ENCODE data around the gene RAB30.
"Not testable (repeated sequence)": the region's sequence is repeated elsewhere in the genome, so short reads cannot be mapped to it uniquely, and the experiment has no call there.

The RAB30 gene

DNA sequence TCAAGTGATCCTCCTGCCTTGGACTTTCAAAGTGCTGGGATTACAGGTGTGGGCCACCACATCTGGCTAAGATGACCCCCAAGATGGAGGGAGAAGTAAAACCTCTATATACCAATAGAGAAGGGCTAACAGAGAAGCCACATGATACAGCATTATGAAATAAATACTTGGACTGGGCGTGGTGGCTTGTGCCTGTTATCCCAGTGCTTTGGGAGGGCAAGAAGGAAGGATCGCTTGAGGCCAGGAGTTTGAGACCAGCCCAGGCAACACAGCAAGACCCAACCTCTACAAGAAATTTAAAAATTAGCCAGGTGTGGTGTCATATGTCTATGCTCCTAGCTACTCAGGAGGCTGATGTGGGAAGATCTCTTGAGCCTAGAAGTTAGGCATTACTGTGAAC is 61.7 kb downstream of the RAB30 start:
- no peak for DNase-seq (ENCODE audit: low read depth)

DNA sequence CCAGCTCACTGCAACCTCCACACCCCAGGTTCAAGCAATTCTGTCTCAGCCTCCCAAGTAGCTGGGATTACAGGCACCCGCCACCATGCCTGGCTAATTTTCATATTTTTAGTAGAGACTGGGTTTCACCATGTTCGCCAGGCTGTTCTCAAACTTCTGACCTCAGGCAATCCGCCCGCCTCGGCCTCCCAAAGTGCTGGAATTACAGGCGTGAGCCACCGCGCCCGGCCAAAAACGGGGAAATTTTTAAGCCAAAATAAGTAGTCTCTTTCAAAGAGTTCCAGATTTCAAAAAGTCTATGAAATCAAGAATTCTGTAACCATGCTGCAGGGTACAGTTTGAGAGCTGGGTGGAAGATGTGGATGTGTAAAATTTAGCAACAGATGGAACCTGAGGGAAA is 62.6 kb downstream of the RAB30 start:
- DNase-seq (ENCODE audit: low read depth), result not testable (repeated sequence)

DNA sequence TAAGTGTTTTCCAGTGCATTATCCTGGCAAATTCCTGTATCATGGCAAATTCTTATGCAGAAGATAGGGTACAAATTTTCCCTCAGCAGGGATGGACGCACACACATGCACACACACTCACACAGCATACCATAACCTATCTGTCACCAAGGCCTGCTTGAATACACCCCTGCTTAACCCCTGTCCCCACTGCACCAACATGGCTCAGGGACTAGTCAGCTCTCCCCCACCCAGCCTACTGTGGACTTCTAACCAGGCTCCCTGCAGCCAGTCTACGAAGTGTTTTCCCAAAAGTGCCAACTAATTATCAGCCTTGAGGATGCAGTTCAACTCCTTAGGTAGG is 63.1 kb downstream of the RAB30 start:
- peak; percentile 59 for DNase-seq (ENCODE audit: low read depth)

DNA sequence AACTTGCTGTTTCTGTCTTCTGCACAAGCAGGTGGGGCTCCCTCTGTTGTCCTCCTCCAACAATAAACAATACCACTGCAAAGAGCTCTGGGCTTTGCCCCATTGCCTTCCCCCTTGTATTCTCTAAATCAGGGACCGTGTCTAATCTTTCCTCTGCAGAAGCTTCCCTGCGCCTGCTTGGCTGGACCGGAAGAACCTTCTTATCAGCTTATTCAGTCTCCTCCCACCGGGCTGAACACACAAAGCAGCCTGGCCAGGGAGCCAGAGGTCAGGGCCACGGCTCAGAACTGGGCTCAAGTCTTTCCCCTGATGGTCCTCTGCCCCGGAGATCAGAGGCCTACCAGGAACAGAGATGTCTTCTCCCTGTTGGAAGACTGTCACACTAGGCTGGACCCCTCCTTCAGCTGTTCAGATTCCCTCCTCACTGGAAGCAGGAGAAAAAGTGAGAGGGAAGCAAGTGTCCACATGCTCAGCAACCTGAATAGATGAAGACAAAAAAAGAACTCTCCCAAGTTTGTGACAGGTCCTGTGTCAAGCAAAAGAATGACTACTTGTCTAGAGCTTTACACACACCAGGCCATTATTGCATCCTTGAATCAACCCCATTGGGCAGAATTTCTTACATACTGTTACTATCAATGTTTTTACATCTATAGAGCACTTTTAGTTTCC is 63.7 kb downstream of the RAB30 start:
- DNase-seq (ENCODE audit: low read depth), result no peak

DNA sequence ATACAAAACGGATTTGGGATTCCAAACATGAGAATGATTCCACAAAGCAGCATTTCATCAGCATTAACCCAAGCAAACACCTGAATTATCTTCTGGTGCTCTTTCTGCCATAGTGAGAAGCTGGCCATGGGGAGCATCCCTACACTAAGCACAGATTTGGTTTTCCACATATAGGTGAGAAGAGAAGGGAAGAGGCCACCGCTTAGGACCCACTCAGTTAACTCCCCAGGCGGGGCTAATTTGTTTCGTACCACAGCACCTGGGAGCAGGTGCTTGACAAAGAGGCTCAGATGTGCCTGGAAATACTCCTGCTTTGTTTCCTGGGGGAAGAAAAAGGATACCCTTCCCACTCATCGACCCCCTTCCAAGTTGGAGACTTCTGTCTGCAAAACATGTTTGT is 64.2 kb downstream of the RAB30 start:
- DNase-seq (ENCODE audit: low read depth), result no peak

DNA sequence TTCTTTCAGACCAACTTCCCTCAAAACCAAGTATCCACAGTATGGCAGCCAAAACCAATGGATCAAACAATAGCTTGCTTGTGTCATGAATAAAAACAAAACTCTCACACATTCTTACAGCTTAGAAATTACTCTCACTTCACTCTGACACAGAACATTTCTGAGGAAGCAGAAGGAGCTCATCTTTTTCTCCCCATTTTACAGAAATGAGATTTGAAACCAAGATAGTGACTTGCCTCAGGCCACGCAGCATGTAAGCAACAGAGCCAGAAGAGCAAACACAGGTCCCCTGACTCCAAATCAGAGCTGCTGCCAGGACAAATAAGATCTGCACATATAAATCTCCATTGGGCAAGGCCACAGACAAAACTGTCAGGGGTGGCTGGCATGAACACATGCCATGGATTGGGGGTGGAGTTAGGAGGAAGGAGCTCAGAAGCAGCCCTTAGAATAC is 64.8 kb downstream of the RAB30 start:
- DNase-seq (ENCODE audit: low read depth), result no peak

DNA sequence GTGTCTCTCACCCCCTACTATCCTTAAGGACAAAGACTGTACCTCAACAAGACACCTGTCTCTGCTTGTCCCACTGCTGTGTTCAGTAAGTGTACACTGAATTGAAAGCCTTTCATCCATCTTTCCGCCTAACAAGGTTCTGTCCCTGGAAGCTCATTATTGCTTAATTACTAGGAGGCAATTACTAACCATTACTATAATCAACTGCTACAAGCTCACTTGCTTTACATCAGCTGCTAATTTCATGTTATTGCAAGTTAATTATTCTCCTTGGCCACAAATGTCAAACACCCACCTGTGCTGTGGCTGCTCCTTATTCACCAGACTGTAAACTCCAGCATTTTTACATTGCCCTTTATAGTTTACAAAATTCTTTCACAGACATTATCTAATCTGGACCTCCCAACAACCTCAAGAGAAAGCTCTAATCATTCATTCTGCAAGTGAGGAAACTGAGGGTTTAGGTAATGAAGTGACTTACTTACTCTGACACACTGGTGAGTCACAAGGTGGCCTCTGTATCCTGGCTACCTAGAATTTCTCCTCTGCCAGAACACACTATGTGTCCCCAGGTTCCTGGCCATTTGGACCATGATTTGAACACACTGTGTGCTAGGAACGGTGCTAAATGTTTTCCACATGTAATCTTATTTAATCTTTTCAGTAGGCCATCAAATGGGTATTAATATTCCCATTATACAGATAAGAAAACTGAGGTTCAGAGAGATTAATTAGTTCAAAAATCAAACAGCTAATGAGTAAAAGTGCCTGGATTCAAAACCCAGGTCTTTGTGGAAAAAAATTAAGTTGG is 66.7 kb downstream of the RAB30 start:
- no peak for DNase-seq (ENCODE audit: low read depth)

DNA sequence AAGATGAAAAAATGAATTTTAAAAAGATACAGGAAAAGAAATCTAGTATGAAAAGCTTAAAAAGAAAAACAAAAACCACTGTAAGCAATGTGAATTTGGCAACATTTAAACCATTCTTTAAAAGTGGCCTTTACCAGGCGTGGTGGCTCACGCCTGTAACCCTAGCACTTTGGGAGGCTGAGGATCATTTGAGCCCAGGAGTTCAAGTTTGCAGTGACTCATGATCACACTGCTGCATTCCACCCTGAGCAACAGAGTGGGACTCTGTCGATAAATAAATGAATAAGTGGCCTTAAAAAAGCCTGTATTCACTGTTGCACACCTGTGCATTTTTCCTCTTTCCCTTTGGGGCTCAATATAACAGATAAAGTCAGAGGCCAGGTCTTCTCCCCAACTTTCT is 69.2 kb downstream of the RAB30 start:
- no peak for DNase-seq (ENCODE audit: low read depth)

DNA sequence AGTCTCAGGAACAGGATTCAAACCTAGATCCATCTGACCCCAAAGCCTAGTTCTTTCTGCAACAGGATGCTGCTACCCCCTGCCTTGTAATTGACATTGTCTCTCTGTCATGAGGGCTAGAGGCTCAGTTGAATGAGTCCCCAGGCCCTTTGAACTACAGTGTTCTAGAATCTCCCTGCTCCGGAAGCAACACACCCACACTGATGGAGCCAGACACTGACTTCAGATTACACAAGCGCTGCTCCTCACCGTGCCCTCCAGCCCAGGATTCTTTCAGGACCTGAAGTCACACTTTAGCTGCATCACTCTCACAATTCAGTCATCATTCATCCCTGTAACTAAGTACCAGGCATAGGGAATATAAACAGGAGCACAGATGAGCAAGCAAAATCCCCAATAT is 69.6 kb downstream of the RAB30 start:
- DNase-seq (ENCODE audit: low read depth), result no peak

DNA sequence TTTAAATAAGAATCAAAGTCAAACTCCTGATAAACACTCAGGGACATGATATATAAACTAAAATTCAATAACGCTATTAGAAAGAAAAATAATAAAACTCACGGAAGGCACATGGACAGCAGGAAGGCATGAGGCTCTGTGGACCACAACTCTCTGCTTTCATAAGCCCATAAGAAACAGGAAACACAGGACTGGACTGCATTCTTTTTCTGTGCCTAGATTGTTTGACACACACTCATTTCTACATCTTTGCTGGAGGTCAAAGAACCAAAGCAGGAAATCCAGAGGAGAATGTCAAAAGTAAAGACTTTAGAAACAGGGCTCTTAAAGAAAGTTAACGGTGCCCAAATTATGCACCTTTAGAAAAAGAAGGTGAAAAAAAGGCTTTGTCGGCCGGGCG is 71.3 kb downstream of the RAB30 start:
- DNase-seq (ENCODE audit: low read depth), result no peak

DNA sequence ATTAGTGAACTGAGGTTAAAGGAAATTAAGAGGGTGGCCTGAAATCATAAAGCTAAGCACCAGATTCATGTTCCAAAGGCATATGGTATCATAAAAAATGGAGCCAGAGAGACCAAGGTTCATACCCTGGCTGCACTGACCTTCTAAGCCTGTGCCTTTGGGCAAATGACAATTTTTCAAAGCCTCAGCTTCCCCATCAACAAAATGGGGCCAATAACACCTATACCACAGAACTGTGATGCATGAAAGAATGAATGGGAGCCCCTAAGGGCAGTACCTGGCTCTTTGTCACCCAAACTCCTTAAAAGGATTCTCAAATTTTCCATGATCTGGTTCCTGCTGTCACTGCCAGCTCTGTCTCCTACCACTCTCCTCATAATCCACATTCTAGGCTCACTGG is 72.5 kb downstream of the RAB30 start:
- no peak for DNase-seq (ENCODE audit: low read depth)

DNA sequence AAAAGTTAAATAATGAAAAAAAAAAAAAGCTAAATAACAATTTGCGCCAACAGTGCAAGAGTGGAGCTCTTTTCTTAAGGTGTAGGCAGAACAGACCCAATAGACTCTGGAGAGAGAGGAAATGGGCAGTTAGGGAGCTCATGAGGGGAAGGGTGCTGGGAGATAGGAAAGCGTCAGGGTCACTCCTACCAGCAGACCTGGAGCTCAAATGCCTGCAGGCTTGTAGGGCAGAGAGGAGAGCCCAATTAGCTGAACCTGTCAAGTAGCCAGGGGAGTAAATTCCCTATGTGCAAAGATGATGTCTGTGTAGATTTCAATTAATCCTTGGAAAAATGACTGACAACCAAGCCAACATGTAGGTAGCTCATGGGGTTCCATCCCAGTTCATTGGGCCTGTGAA is 73.0 kb downstream of the RAB30 start:
- DNase-seq (ENCODE audit: low read depth), result no peak

DNA sequence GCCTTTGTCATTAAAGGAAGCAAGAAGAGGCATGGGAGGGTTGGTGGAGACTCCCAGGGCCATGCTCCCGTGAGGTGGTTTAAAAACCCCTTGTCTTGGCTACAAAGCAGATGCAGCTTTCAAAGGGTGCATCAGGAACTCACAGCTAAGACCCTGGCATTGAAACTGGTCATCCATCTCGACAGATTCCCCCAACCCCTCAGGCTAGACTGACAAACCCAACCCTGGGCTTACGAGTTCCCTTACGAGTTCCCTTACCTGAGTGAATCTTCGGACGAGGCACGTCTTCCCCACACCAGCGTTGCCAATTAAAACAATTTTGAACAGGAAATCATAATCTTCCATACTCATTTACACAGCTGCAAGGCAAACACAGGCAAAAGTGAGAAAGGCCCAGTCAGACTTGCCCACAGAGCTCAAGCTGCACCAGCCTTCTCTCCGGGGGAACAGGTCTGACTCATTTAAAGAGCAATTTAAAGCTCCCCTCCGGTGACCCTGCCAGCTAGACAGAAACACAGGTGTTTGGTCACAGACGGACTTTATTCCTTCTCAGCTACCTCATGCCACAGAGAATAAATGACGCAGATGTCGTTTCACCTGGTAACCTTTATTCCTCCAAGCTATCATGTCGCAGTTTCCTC is 74.6 kb downstream of the RAB30 start:
- DNase-seq (ENCODE audit: low read depth), result no peak

DNA sequence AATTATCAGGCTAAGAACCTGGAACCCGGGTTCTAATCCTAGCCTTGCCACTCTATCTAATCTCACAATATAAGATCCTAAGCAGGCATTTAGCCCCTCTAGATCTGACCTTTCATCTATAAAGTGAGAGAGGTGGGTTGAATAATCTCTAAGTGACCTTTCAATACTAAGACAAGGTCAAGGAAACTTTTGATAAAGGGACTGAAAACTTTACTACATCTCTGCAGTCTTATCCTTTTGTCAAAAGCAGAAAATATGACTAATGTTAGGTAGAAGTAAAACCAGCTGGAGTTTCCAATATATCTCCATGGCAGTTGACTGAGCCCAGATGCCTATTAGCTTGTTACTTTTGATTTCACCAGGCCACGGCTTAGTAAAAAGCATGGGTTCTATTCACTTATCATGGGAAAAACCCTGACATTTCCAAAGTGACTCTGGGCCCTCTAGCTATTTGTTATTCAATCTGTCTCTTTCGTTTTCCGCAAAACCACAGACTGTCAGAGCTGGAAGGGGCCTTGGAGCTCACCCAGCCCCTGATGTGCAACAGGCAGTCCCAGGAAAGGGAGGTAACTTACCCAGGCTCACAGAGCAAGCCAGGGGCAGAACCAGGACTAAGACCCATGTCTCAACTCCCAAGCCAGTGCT is 75.8 kb downstream of the RAB30 start:
- no peak for DNase-seq (ENCODE audit: low read depth)

DNA sequence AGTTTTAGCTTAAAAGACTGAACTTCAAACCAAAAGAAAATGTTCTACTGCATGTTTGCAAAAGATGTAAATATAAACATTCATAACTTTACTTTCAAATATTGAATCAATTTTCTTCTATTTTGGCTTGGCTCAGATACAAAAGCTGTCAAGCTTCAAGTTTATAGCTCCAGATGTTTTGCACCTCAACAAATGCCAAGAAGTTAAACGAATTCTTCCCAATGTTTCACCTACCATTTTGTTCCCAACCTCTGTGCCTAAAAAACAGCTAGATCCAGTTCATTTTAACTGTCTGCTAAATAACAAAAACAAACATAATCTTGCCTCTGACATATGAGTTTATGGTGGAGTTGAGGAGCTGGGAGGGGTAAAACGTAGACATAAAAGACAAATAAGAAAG is 76.5 kb downstream of the RAB30 start:
- no peak for DNase-seq (ENCODE audit: low read depth)

DNA sequence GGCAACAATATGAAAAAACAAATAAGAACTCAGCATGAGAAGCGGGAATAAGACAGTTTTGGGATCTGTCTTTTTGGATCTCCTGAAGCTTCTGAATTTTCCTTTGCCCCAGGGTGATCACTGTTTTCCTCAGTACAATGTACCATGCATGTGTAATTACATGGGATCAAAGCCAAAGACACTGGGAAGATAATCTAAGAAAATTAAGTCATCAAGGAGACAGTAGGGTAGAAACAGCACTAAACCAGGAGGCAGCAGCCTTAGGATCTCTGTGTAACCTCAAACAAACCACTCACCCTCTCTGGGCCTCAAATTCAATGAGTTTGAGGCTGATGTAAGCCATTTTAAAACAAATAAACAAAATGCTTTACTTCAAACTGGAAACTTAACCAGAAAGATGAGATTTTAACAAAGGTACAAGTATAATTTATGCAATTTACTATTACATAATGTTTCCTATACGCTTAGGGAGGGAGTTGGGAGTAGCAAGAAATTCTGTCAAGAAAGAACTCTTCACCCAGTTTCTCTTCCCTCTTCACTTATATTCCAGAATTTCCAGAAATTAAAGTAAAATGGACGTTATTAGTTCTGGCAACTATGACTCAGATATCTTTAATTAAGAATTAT is 77.0 kb downstream of the RAB30 start:
- DNase-seq (ENCODE audit: low read depth), result no peak

DNA sequence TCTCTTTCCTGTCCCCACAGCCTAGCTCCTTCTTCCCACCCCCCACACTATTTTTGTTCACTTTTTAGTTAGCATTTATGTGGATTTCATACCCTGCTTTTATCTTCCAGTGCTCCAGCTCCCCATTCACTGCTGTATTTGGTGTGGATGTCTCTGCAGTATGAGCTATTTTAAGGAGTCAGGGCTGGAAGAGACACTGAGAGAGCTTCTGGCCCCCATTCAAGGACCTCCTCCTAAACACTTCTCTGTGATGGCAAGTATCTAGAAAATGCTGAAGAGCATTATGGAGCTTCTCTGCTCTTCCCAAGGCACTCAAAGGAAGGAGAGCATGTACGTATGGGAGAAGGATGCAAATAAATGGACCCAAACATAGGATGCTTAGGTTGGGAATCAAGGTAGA is 79.5 kb downstream of the RAB30 start:
- no peak for DNase-seq (ENCODE audit: low read depth)

DNA sequence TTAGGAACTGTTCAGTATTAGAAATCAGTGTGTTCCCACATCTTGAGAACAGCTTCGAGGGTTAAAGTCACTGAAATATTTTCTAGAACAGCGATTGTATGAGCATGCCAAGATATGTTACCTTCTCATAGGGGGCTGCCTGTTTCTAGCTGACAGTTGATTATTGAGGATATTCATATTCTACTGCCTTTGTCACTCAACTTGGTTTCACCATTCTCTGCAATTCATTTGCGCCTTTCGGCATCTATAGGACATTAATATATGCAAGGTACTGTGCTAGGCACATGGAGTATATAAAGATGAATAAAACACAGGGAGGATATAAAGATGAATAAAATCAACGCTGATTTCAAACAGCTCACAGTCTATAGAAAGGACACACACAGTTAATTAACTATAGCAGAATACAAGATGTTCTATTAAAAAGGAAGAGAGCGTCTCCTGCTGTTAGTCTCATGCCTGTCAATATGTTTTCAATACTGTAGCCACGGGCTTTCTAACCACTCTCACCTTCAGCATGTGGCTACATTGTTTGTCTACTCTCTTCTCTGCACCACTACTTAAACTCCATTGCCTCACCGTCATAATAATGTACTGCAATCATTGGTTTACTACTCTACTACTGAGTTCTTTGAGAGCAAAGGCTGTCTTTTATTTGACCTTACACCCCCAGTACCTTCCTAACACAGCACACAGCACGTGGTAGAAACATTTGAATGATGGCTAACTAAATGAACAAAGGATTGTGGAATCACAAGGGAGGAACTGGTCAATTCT is 81.9 kb downstream of the RAB30 start:
- no peak for DNase-seq (ENCODE audit: low read depth)

DNA sequence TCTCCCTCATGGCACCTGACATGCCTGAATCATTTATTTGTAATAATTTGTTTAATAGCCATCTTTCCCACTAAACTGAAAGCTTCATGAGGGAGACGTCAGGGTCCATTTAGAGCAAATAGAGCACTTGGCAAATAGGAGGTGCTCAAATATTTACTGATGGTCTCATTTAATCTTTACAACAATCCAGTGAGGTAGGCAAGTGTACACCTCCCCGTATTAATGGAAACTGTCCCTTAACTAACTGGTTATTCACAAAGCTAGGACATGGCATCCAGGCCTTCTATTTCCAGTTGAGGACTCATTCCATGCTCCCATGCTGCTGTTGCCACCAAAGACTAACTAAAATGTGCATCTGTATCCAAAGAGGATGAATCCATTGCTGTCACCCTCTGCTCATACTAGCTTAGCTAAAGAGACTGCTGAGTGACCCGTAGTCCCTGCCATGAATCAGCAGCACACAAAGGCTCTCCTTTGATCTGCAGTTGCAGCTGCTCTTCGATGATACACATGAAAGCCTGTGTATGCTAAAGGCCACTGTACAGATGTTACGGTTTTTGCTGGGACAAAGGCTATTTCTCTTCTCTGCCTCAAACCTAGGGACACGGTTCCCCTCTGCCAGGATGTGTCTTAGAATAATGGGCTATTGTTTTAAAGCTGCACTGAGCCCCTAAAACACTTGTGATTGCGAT is 82.6 kb downstream of the RAB30 start:
- DNase-seq (ENCODE audit: low read depth), result no peak

DNA sequence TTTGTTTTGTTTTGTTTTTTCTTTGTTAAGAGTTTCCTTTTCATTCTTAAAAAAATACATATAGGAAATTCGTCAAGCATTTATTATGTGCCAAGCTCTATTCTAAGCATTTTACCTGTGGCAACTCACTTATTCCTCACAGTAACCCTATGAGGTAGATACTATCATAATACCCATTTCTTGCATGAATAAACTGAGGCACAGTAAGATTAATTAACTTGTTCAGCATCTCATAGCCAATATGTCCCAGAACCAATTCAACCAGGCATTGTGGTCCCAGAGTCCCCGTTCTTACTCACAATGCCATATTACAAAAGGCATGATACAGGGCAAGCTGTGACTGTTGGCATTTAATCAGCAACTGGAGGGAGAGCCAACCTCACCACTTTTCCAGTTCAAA is 83.7 kb downstream of the RAB30 start:
- no peak for DNase-seq (ENCODE audit: low read depth)

DNA sequence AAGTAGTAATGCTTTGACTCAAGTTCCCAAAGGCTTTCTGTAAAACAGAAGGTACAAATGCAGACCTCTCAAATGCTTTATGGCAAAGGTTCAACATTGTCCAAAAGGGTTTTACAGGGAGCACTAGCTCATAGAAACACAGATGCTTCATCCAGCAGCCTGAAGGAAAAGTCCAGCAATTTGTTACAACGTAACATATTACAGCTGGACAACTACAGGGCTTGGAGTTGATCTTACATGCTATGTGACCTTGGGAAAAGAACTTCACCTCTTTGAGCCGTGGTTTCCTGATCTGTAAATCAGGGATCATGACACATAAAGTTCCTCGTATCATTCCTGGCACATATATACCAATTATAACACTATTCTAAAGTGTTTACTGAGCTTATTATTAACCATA is 85.3 kb downstream of the RAB30 start:
- no peak for DNase-seq (ENCODE audit: low read depth)
